NCI-H2107 treated with DMSO at 0.1 percent for 48 hours (cell line): ENCODE data around the gene HTT.

Experiments
- DNase-seq: peaks from one replicate; lab custom pipeline; 2025; ENCODE audit not compliant: unreplicated experiment; lab: John Stamatoyannopoulos, UW

The HTT gene

GRCh38 chr4:3261411-3262207, 187.1 kb downstream of the HTT start:
- DNase-seq: no peak

- no peak for DNase-seq
Observed at GRCh38 chr4:3262208-3263052, 187.9 kb downstream of the HTT start.

GRCh38 chr4:3263053-3263875, 188.8 kb downstream of the HTT start:
- no peak for DNase-seq

- no peak for DNase-seq
Observed at GRCh38 chr4:3263876-3264193, 189.4 kb downstream of the HTT start.

GRCh38 chr4:3266076-3266475, 191.6 kb downstream of the HTT start:
- DNase-seq: no peak

GRCh38 chr4:3267576-3268394, 193.3 kb downstream of the HTT start:
- DNase-seq: no peak

GRCh38 chr4:3268395-3269104, 194.1 kb downstream of the HTT start:
- DNase-seq: no peak

GRCh38 chr4:3269105-3269927, 194.8 kb downstream of the HTT start:
- no peak for DNase-seq

GRCh38 chr4:3269991-3270611, 195.6 kb downstream of the HTT start:
- DNase-seq: peak; percentile 19

- no peak for DNase-seq
Observed at GRCh38 chr4:3271131-3271530, 196.7 kb downstream of the HTT start.

- no peak for DNase-seq
Observed at GRCh38 chr4:3276986-3277385, 202.5 kb downstream of the HTT start.

GRCh38 chr4:3280466-3280865, 206.0 kb downstream of the HTT start:
- DNase-seq: no peak

GRCh38 chr4:3283483-3283882, 209.0 kb downstream of the HTT start:
- no peak for DNase-seq

- no peak for DNase-seq
Observed at GRCh38 chr4:3283916-3284315, 209.4 kb downstream of the HTT start.

- DNase-seq: no peak
Observed at GRCh38 chr4:3284734-3285557, 210.5 kb downstream of the HTT start.

- no peak for DNase-seq
Observed at GRCh38 chr4:3285558-3286334, 211.3 kb downstream of the HTT start.
